Prostate gland (tissue), 2 donors: ENCODE measurements around the gene TASOR2. TPM values are rescaled to one million over a fixed set of nuclear protein-coding genes. Genes with fewer than 3 reads are reported as not detected.

Experiments used
- DNase-seq: peaks from one replicate; pipeline ENCODE4 v3.0.0-alpha.2; 2019; ENCODE audit warnings: low spot score
- H3K27ac ChIP-seq, 2 donors: fragments of 200-600 bp; sonication (generic); 2 replicates each; pipeline ENCODE4 v1.5.1; 2017 to 2019
- H3K27me3 ChIP-seq: fragments of 200-600 bp; sonication (generic); replicated peaks from 2 replicates; pipeline ENCODE4 v1.5.1; 2019; ENCODE audit not compliant: insufficient read depth
- H3K36me3 ChIP-seq, 2 donors: fragments of 200-600 bp; sonication (generic); 1 replicate in 1 of 2; 2 replicates in 1 of 2; pipeline versions ENCODE4 v1.5.1 to v1.8.1; 2017 to 2019
- H3K4me1 ChIP-seq: fragments of 200-600 bp; sonication (generic); replicated peaks from 2 replicates; pipeline ENCODE4 v1.5.1; 2019
- H3K4me3 ChIP-seq, 2 donors: fragments of 200-600 bp; sonication (generic); 2 replicates each; pipeline ENCODE4 v1.5.1; 2017 to 2019
- H3K9me3 ChIP-seq: fragments of 200-600 bp; sonication (generic); 2 replicates; pipeline ENCODE4 v1.5.1; 2017
- CTCF ChIP-seq, 4 experiments: fragments of 200-600 bp in 2 of 4; fragments of 450-650 bp in 2 of 4; sonication (generic) in 2 of 4; IDR thresholded peaks; 1 replicate in 3 of 4; 2 replicates in 1 of 4; pipeline ENCODE4 v1.5.1; 2016 to 2019; ENCODE audit warnings: antibody characterized with exemption in 4 of 4, mild to moderate bottlenecking in 2 of 4, moderate library complexity in 2 of 4
- POLR2A ChIP-seq: fragments of 450-650 bp; IDR thresholded peaks from one replicate; pipeline ENCODE4 v1.6.1; 2016; ENCODE audit warnings: antibody characterized with exemption, mild to moderate bottlenecking
- POLR2AphosphoS5 ChIP-seq: sonication (generic); formaldehyde crosslinking; IDR thresholded peaks from one replicate; pipeline ENCODE4 v1.6.1; 2017; ENCODE audit warnings: antibody characterized with exemption
- WGBS: methylation state at CpG from one replicate; pipeline ENCODE4 v1.1.5; 2018; 5-methylcytosine and 5-hydroxymethylcytosine counted together
- intact Hi-C: fragments of 100-400 bp; cut with DNase I; formaldehyde crosslinking; loops from one replicate; pipeline ENCODE4 v1.14.2; 2022
- total RNA-seq, 2 donors: library from RNA; depleted of rRNA; stranded (reverse); fragments of >200 nt; gene quantifications; one replicate each; pipeline ENCODE4 v1.1.0, GENCODE V29; 2016

The TASOR2 gene
- total RNA-seq, 2 donors from 2014 or later, result 55.0 to 97.9 TPM

- Histone ChIP-seq H3K36me3 (no peaks in the 10 kb centered on the region), H3K9me3 (no peaks in the 10 kb centered on the region), H3K4me3 (no peak overlapping the region), H3K27ac (no peak overlapping the region), H3K27me3 (no peaks in the 10 kb centered on the region), H3K4me1 (no peaks in the 10 kb centered on the region)
- intact Hi-C loops, result no loop called here
- DNase-seq, result no peak
- 80% methylated on average over 8 of the region's 8 CpGs for WGBS
- TF ChIP-seq POLR2A (no peak), CTCF (IDR thresholded peaks at IDR 0.05) (no peak), POLR2AphosphoS5 (no peak)
Measured at GRCh38 chr10:5656737-5657579, 27.7 kb upstream of the TASOR2 start.

GRCh38 chr10:5658871-5659618 lies 25.6 kb upstream of the TASOR2 start:
- Histone ChIP-seq H3K4me3 (no peak overlapping the region), H3K27me3 (no peaks in the 10 kb centered on the region), H3K36me3 (no peaks in the 10 kb centered on the region), H3K4me1 (peaks cover 3% of the 10 kb centered on the region), H3K9me3 (no peaks in the 10 kb centered on the region), H3K27ac (no peak overlapping the region)
- no peak for DNase-seq
- 77% methylated on average over 20 of the region's 20 CpGs for WGBS
- intact Hi-C loops, result no loop called here
- no peak for TF ChIP-seq POLR2AphosphoS5
- TF ChIP-seq CTCF (IDR thresholded peaks at IDR 0.05), result no peak

GRCh38 chr10:5659702-5660528 lies 24.7 kb upstream of the TASOR2 start:
- peaks cover 3% of the 10 kb centered on the region for H3K4me1 ChIP-seq
- 68% methylated on average over 16 of the region's 16 CpGs for WGBS
- no peaks in the 10 kb centered on the region for H3K27me3 ChIP-seq
- no peaks in the 10 kb centered on the region for H3K9me3 ChIP-seq
- no peak overlapping the region for H3K4me3 ChIP-seq
- intact Hi-C loops, result no loop called here
- TF ChIP-seq POLR2AphosphoS5 (no peak), POLR2A (no peak), CTCF (IDR thresholded peaks at IDR 0.05) (no peak)
- DNase-seq, result no peak
- H3K27ac ChIP-seq, result no peak overlapping the region
- no peaks in the 10 kb centered on the region for H3K36me3 ChIP-seq

- peaks cover 3% of the 10 kb centered on the region for H3K4me1 ChIP-seq
- no peak for DNase-seq
- H3K4me3 ChIP-seq, result no peak overlapping the region
- WGBS, result 85% methylated on average over 6 of the region's 6 CpGs
- intact Hi-C loops, result no loop called here
- H3K9me3 ChIP-seq, result no peaks in the 10 kb centered on the region
- H3K27me3 ChIP-seq, result no peaks in the 10 kb centered on the region
- no peak overlapping the region for H3K27ac ChIP-seq
- TF ChIP-seq POLR2AphosphoS5, result no peak
- no peak for TF ChIP-seq CTCF (IDR thresholded peaks at IDR 0.05)
- H3K36me3 ChIP-seq, result no peaks in the 10 kb centered on the region
Measured at GRCh38 chr10:5661043-5661442, 23.6 kb upstream of the TASOR2 start.
